SK-N-SH (cell line): ENCODE data around the gene ATP8B3. TPM values are rescaled to one million over a fixed set of nuclear protein-coding genes. Genes with fewer than 3 reads are reported as not detected.

Experiments
- CTCF ChIA-PET: fragments of 300-600, 350-600 bp; formaldehyde crosslinking; extraction: SDS; loops from one replicate; lab custom pipeline; 2021; lab: Yijun Ruan, JAX
- POLR2A ChIA-PET: fragments of 350-600 bp; sonication (Branson Sonifier 250); formaldehyde crosslinking; extraction: SDS; loops from one replicate; lab custom pipeline; 2020; ENCODE audit warnings: antibody characterized with exemption, inconsistent platforms; lab: Yijun Ruan, JAX
- DNase-seq: peaks from one replicate; pipeline ENCODE4 v3.0.0; 2012
- H2AFZ ChIP-seq: fragments of 200-600 bp; sonication (generic); 2 replicates; pipeline ENCODE4 v1.8.1; 2016; ENCODE audit warnings: antibody characterized with exemption, mild to moderate bottlenecking, low read depth
- H3F3A ChIP-seq: fragments of 200-600 bp; sonication (generic); replicated peaks from 2 replicates; pipeline ENCODE3; 2016; ENCODE audit warnings: antibody characterized with exemption, mild to moderate bottlenecking; ENCODE audit not compliant: insufficient read depth
- H3K27ac ChIP-seq, 2 experiments: fragments of 200-500 bp in 1 of 2; fragments of 200-600 bp in 1 of 2; sonication (Bioruptor generic) in 1 of 2; sonication (generic), shearing (Covaris generic) in 1 of 2; 2 replicates each; pipeline versions ENCODE4 v1.5.1 to v1.6.1; 2014 to 2016; ENCODE audit warnings: low read depth in 2 of 2, inconsistent platforms in 1 of 2, low read length in 1 of 2, mild to moderate bottlenecking in 1 of 2, mixed read lengths in 1 of 2
- H3K27me3 ChIP-seq: fragments of 200-600 bp; sonication (generic), shearing (Covaris generic); 2 replicates; pipeline ENCODE4 v1.6.1; 2016; ENCODE audit warnings: mixed run types; ENCODE audit not compliant: insufficient read depth
- H3K36me3 ChIP-seq, 2 experiments: fragments of 200-500 bp in 1 of 2; fragments of 200-600 bp in 1 of 2; sonication (Bioruptor generic) in 1 of 2; sonication (generic) in 1 of 2; replicated peaks in 1 of 2; 2 replicates each; pipeline versions ENCODE3 to v1.5.1; 2014 to 2016; ENCODE audit warnings: low read length in 1 of 2, mild to moderate bottlenecking in 1 of 2; ENCODE audit not compliant: insufficient read depth in 2 of 2, control insufficient read depth in 1 of 2
- H3K4me1 ChIP-seq, 2 experiments: fragments of 200-500 bp in 1 of 2; fragments of 200-600 bp in 1 of 2; sonication (Bioruptor generic) in 1 of 2; sonication (generic), shearing (Covaris generic) in 1 of 2; 2 replicates each; pipeline versions ENCODE4 v1.5.1 to v1.6.1; 2014 to 2016; ENCODE audit warnings: low read depth in 1 of 2, low read length in 1 of 2, mixed run types in 1 of 2; ENCODE audit not compliant: insufficient read depth in 2 of 2, control insufficient read depth in 1 of 2
- H3K4me2 ChIP-seq: fragments of 200-600 bp; sonication (generic), shearing (Covaris generic); 2 replicates; pipeline ENCODE4 v1.6.1; 2017; ENCODE audit warnings: mixed run types
- H3K4me3 ChIP-seq, 2 experiments: fragments of 200-500 bp in 1 of 2; fragments of 200-600 bp in 1 of 2; sonication (Bioruptor generic) in 1 of 2; sonication (generic), shearing (Covaris generic) in 1 of 2; 2 replicates each; pipeline versions ENCODE4 v1.5.1 to v1.8.1; 2014 to 2016; ENCODE audit warnings: low read depth in 2 of 2, inconsistent platforms in 1 of 2, low read length in 1 of 2, mild to moderate bottlenecking in 1 of 2, mixed read lengths in 1 of 2, moderate library complexity in 1 of 2
- H3K79me2 ChIP-seq: fragments of 200-600 bp; sonication (generic); 2 replicates; pipeline ENCODE4 v1.8.1; 2017; ENCODE audit warnings: mild to moderate bottlenecking; ENCODE audit not compliant: insufficient read depth
- H3K9ac ChIP-seq: fragments of 200-600 bp; sonication (generic); 2 replicates; pipeline ENCODE4 v1.6.1; 2017; ENCODE audit warnings: mixed run types
- H3K9me2 ChIP-seq: fragments of 200-600 bp; sonication (generic); 2 replicates; pipeline ENCODE4 v1.6.1; 2017; ENCODE audit warnings: mixed run types
- H3K9me3 ChIP-seq: fragments of 200-600 bp; sonication (generic); 2 replicates; pipeline ENCODE4 v1.6.1; 2017; ENCODE audit warnings: mixed run types, mild to moderate bottlenecking, moderate library complexity
- H4K20me1 ChIP-seq: fragments of 200-600 bp; sonication (generic); 2 replicates; pipeline ENCODE4 v1.6.1; 2017; ENCODE audit warnings: mild to moderate bottlenecking, mixed run types; ENCODE audit not compliant: insufficient read depth
- CHD2 ChIP-seq: fragments of 150-350 bp; IDR thresholded peaks from 2 replicates; pipeline ENCODE4 v1.6.1; 2018; ENCODE audit warnings: low read length; ENCODE audit not compliant: partially characterized antibody
- FOSL2 ChIP-seq: IDR thresholded peaks from 2 replicates; pipeline ENCODE4 v1.4.0; 2012; ENCODE audit warnings: low read depth, mild to moderate bottlenecking, moderate library complexity, borderline replicate concordance
- FOXJ3 ChIP-seq: sonication (generic); formaldehyde crosslinking; IDR thresholded peaks from 2 replicates; pipeline ENCODE4 v1.5.1; 2020; ENCODE audit warnings: mild to moderate bottlenecking, missing genetic modification reagents
- FOXM1 ChIP-seq: IDR thresholded peaks from 2 replicates; pipeline ENCODE4 v1.4.0; 2012; ENCODE audit warnings: low read depth, mild to moderate bottlenecking
- GATA2 ChIP-seq: sonication (generic); formaldehyde crosslinking; IDR thresholded peaks from 2 replicates; pipeline ENCODE4 v1.5.0; 2020; ENCODE audit warnings: mild to moderate bottlenecking, missing genetic modification reagents
- JUND ChIP-seq: IDR thresholded peaks from 2 replicates; pipeline ENCODE4 v1.4.0; 2012
- MEF2A ChIP-seq: IDR thresholded peaks from 2 replicates; pipeline ENCODE4 v1.4.0; 2012; ENCODE audit warnings: low read depth, borderline replicate concordance
- MXI1 ChIP-seq: IDR thresholded peaks from 2 replicates; pipeline ENCODE4 v1.6.1; 2012; ENCODE audit warnings: mild to moderate bottlenecking, low read depth, low read length, improper control_type of control experiment
- NFIC ChIP-seq: IDR thresholded peaks from 2 replicates; pipeline ENCODE4 v1.4.0; 2012; ENCODE audit warnings: borderline replicate concordance
- RAD21 ChIP-seq: IDR thresholded peaks from 2 replicates; pipeline ENCODE4 v1.6.1; 2012; ENCODE audit warnings: mild to moderate bottlenecking, low read length
- RXRA ChIP-seq: IDR thresholded peaks from 2 replicates; pipeline ENCODE4 v1.4.0; 2012; ENCODE audit warnings: low read depth, mild to moderate bottlenecking, borderline replicate concordance
- SIN3A ChIP-seq: IDR thresholded peaks from 2 replicates; pipeline ENCODE4 v1.6.1; 2012; ENCODE audit warnings: low read depth, mild to moderate bottlenecking, low read length, moderate library complexity, borderline replicate concordance
- YY1 ChIP-seq: IDR thresholded peaks from 2 replicates; pipeline ENCODE4 v1.4.0; 2012; ENCODE audit warnings: low read depth, mild to moderate bottlenecking
- WGBS: methylation state at CpG from one replicate; pipeline ENCODE4 v1.1.6; 2017; ENCODE audit warnings: low lambda C conversion rate; 5-methylcytosine and 5-hydroxymethylcytosine counted together
- polyA plus RNA-seq, 3 experiments: library from polyadenylated mRNA; depleted of rRNA; stranded (reverse); fragments of >200 nt; gene quantifications; 2 replicates each; pipeline ENCODE4 v1.2.3, GENCODE V29; 2012
- TF ChIP-seq, protein P1 (sequence below): fragments of 200-600 bp; sonication (generic); IDR thresholded peaks from 2 replicates; pipeline ENCODE4 v1.6.1; 2017; ENCODE audit warnings: antibody characterized with exemption, mild to moderate bottlenecking, moderate library complexity
- TF ChIP-seq, protein P2 (sequence below): IDR thresholded peaks from 2 replicates; pipeline ENCODE4 v1.4.0; 2012; ENCODE audit warnings: low read depth, borderline replicate concordance
- TF ChIP-seq, protein P3 (sequence below): IDR thresholded peaks from 2 replicates; pipeline ENCODE4 v1.6.1; 2012; ENCODE audit warnings: mild to moderate bottlenecking, low read depth, low read length, moderate library complexity
- TF ChIP-seq, protein P4 (sequence below): IDR thresholded peaks from 2 replicates; pipeline ENCODE4 v1.4.0; 2012; ENCODE audit warnings: low read depth

ATP8B3 gene
- polyA plus RNA-seq, 1 of the 3 experiments (the other 2 are of a cell fraction), result 8.0 TPM

DNA sequence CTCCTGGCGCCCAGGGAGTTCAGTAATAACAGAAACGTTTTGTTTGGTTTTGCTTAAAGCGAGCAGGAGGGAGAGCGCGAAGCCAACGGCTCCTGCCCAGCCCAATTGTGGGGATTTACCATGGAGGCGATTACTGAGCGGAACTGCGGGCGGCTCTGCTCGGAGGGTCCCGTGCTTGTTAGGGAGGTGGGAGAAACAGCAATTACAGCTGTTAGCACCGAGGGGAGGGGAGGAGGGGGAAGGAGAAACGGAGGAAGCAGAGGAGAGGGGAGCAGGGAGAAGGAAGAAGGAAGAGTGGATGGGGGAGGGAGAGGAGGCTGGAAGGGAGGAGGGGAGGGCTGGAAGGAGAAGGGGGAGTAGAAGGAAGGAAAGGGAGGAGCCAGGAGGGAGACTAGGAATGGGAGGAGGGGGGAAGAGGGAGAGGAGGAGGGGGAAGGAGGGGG lies 66.5 kb downstream of the ATP8B3 start:
- peak overlapping the region; percentile 50; the same call in 1 of the 2 replicates for H3K4me2 ChIP-seq
- 4% methylated on average over 14 of the region's 14 CpGs for WGBS
- POLR2A ChIA-PET, result no interaction called here

More for the DNA sequence above, 66.5 kb downstream of the ATP8B3 start:
- Histone ChIP-seq H3K9ac (no peak overlapping the region), H2AFZ (no peak overlapping the region), H3K27me3 (peaks cover 70% of the 10 kb centered on the region), H3K79me2 (no peaks in the 10 kb centered on the region), H3K4me3 (no peak overlapping the region), H3F3A (peaks cover 8% of the 10 kb centered on the region), H3K4me1 (no peaks in the 10 kb centered on the region), H3K9me2 (no peaks in the 10 kb centered on the region), H4K20me1 (peaks cover 23% of the 10 kb centered on the region; the same call in 1 of the 2 replicates), H3K27ac (no peak overlapping the region), H3K9me3 (no peaks in the 10 kb centered on the region), H3K36me3 (no peaks in the 10 kb centered on the region)
- DNase-seq, result no peak
- CTCF ChIA-PET, result interaction anchor here (1.1 to 1.7 kb wide), 3 partner anchors 15 to 62 kb away, joined by 4 read pairs; no protein-coding TSS in a partner anchor
- TF ChIP-seq GATA2 (CRISPR knock-in tag) (no peak), JUND (no peak), FOXJ3 (CRISPR knock-in tag) (no peak), MXI1 (no peak), RXRA (no peak), RAD21 (no peak), CHD2 (no peak), FOSL2 (no peak), NFIC (no peak), FOXM1 (no peak), YY1 (no peak), MEF2A (no peak), SIN3A (no peak)
- TF ChIP-seq, protein P1, sequence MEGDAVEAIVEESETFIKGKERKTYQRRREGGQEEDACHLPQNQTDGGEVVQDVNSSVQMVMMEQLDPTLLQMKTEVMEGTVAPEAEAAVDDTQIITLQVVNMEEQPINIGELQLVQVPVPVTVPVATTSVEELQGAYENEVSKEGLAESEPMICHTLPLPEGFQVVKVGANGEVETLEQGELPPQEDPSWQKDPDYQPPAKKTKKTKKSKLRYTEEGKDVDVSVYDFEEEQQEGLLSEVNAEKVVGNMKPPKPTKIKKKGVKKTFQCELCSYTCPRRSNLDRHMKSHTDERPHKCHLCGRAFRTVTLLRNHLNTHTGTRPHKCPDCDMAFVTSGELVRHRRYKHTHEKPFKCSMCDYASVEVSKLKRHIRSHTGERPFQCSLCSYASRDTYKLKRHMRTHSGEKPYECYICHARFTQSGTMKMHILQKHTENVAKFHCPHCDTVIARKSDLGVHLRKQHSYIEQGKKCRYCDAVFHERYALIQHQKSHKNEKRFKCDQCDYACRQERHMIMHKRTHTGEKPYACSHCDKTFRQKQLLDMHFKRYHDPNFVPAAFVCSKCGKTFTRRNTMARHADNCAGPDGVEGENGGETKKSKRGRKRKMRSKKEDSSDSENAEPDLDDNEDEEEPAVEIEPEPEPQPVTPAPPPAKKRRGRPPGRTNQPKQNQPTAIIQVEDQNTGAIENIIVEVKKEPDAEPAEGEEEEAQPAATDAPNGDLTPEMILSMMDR, result no peak
- TF ChIP-seq, protein P2, sequence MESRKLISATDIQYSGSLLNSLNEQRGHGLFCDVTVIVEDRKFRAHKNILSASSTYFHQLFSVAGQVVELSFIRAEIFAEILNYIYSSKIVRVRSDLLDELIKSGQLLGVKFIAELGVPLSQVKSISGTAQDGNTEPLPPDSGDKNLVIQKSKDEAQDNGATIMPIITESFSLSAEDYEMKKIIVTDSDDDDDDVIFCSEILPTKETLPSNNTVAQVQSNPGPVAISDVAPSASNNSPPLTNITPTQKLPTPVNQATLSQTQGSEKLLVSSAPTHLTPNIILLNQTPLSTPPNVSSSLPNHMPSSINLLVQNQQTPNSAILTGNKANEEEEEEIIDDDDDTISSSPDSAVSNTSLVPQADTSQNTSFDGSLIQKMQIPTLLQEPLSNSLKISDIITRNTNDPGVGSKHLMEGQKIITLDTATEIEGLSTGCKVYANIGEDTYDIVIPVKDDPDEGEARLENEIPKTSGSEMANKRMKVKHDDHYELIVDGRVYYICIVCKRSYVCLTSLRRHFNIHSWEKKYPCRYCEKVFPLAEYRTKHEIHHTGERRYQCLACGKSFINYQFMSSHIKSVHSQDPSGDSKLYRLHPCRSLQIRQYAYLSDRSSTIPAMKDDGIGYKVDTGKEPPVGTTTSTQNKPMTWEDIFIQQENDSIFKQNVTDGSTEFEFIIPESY, result no peak
- TF ChIP-seq, protein P3, sequence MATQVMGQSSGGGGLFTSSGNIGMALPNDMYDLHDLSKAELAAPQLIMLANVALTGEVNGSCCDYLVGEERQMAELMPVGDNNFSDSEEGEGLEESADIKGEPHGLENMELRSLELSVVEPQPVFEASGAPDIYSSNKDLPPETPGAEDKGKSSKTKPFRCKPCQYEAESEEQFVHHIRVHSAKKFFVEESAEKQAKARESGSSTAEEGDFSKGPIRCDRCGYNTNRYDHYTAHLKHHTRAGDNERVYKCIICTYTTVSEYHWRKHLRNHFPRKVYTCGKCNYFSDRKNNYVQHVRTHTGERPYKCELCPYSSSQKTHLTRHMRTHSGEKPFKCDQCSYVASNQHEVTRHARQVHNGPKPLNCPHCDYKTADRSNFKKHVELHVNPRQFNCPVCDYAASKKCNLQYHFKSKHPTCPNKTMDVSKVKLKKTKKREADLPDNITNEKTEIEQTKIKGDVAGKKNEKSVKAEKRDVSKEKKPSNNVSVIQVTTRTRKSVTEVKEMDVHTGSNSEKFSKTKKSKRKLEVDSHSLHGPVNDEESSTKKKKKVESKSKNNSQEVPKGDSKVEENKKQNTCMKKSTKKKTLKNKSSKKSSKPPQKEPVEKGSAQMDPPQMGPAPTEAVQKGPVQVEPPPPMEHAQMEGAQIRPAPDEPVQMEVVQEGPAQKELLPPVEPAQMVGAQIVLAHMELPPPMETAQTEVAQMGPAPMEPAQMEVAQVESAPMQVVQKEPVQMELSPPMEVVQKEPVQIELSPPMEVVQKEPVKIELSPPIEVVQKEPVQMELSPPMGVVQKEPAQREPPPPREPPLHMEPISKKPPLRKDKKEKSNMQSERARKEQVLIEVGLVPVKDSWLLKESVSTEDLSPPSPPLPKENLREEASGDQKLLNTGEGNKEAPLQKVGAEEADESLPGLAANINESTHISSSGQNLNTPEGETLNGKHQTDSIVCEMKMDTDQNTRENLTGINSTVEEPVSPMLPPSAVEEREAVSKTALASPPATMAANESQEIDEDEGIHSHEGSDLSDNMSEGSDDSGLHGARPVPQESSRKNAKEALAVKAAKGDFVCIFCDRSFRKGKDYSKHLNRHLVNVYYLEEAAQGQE, result no peak
- TF ChIP-seq, protein P4, sequence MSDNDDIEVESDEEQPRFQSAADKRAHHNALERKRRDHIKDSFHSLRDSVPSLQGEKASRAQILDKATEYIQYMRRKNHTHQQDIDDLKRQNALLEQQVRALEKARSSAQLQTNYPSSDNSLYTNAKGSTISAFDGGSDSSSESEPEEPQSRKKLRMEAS, result no peak
- TF ChIP-seq, all 33 proteins: peak for 0
